BLaER1 (cell line): Measurements from ENCODE around the gene SLC28A1.

Source experiments
- H3K27ac ChIP-seq: shearing (Covaris generic); formaldehyde crosslinking; 2 replicates; pipeline ENCODE4 v1.8.1; 2022
- H3K27me3 ChIP-seq: shearing (Covaris generic); formaldehyde crosslinking; 2 replicates; pipeline ENCODE4 v1.8.1; 2022
- H3K36me3 ChIP-seq: shearing (Covaris generic); formaldehyde crosslinking; 2 replicates; pipeline ENCODE4 v1.8.1; 2022
- H3K4me1 ChIP-seq: shearing (Covaris generic); formaldehyde crosslinking; 2 replicates; pipeline ENCODE4 v1.8.1; 2022
- H3K4me2 ChIP-seq: shearing (Covaris generic); formaldehyde crosslinking; 2 replicates; pipeline ENCODE4 v1.8.1; 2022
- H3K4me3 ChIP-seq: shearing (Covaris generic); formaldehyde crosslinking; 2 replicates; pipeline ENCODE4 v1.8.1; 2022
- H3K9ac ChIP-seq: shearing (Covaris generic); formaldehyde crosslinking; 2 replicates; pipeline ENCODE4 v1.8.1; 2022
- H3K9me3 ChIP-seq: shearing (Covaris generic); formaldehyde crosslinking; 2 replicates; pipeline ENCODE4 v1.8.1; 2022
- H4K20me1 ChIP-seq: shearing (Covaris generic); formaldehyde crosslinking; 2 replicates; pipeline ENCODE4 v1.8.1; 2022
- Cebpa-rat ChIP-seq: shearing (Covaris generic); IDR thresholded peaks from 2 replicates; pipeline ENCODE4 v1.8.1; 2022

SLC28A1 gene

GRCh38 chr15:84975871-84976351 is 91.4 kb downstream of the SLC28A1 start:
- no peak overlapping the region for H3K9ac ChIP-seq
- peaks cover 8% of the 10 kb centered on the region; the same call in 1 of the 2 replicates for H3K4me1 ChIP-seq
- H3K4me2 ChIP-seq = no peak overlapping the region
- no peak overlapping the region for H3K4me3 ChIP-seq
- peaks cover 16% of the 10 kb centered on the region for H3K27me3 ChIP-seq
- no peaks in the 10 kb centered on the region for H3K9me3 ChIP-seq
- H3K27ac ChIP-seq = no peak overlapping the region
- H4K20me1 ChIP-seq = no peaks in the 10 kb centered on the region
- no peak for TF ChIP-seq Cebpa-rat
- no peaks in the 10 kb centered on the region for H3K36me3 ChIP-seq

GRCh38 chr15:84976746-84977345 is 92.4 kb downstream of the SLC28A1 start:
- Histone ChIP-seq H3K4me2 (no peak overlapping the region), H3K9me3 (no peaks in the 10 kb centered on the region), H3K27me3 (peaks cover 23% of the 10 kb centered on the region), H4K20me1 (peaks cover 5% of the 10 kb centered on the region), H3K36me3 (no peaks in the 10 kb centered on the region), H3K4me1 (peaks cover 12% of the 10 kb centered on the region), H3K9ac (no peak overlapping the region), H3K27ac (no peak overlapping the region), H3K4me3 (no peak overlapping the region)
- no peak for TF ChIP-seq Cebpa-rat

GRCh38 chr15:84979651-84980050 is 95.2 kb downstream of the SLC28A1 start:
- Histone ChIP-seq H3K27me3 (peaks cover 50% of the 10 kb centered on the region), H3K4me2 (peak overlapping the region; percentile 83), H3K36me3 (no peaks in the 10 kb centered on the region), H4K20me1 (peaks cover 33% of the 10 kb centered on the region), H3K27ac (no peak overlapping the region), H3K9me3 (no peaks in the 10 kb centered on the region), H3K9ac (no peak overlapping the region), H3K4me3 (peak overlapping the region; percentile 91; the same call in 1 of the 2 replicates), H3K4me1 (peaks cover 31% of the 10 kb centered on the region)
- no peak for TF ChIP-seq Cebpa-rat

- H3K4me3 ChIP-seq = peak overlapping the region; percentile 91
- no peaks in the 10 kb centered on the region for H3K36me3 ChIP-seq
- TF ChIP-seq Cebpa-rat = no peak
- H3K4me1 ChIP-seq = peaks cover 31% of the 10 kb centered on the region
- H3K4me2 ChIP-seq = peak overlapping the region; percentile 83
- H3K27me3 ChIP-seq = peaks cover 52% of the 10 kb centered on the region
- peaks cover 40% of the 10 kb centered on the region for H4K20me1 ChIP-seq
- H3K9ac ChIP-seq = peak overlapping the region; percentile 83
- peak overlapping the region; percentile 79 for H3K27ac ChIP-seq
- no peaks in the 10 kb centered on the region for H3K9me3 ChIP-seq
Measured at GRCh38 chr15:84980196-84981053, 96.0 kb downstream of the SLC28A1 start.

GRCh38 chr15:84981054-84981710 is 96.7 kb downstream of the SLC28A1 start:
- Histone ChIP-seq H3K4me3 (peak overlapping the region; percentile 91), H3K9me3 (no peaks in the 10 kb centered on the region), H3K27ac (peak overlapping the region; percentile 79), H3K4me2 (peak overlapping the region; percentile 83), H3K27me3 (peaks cover 52% of the 10 kb centered on the region), H3K36me3 (no peaks in the 10 kb centered on the region), H4K20me1 (peaks cover 48% of the 10 kb centered on the region), H3K9ac (peak overlapping the region; percentile 83), H3K4me1 (peaks cover 31% of the 10 kb centered on the region)
- TF ChIP-seq Cebpa-rat = no peak

GRCh38 chr15:84981711-84982300 is 97.3 kb downstream of the SLC28A1 start, which contains the start of gene PDE8A:
Gene PDE8A, plus strand, starts transcription at chr15:84981856. Its CDS starts 307 bp downstream, at chr15:84982163.
- peak within 1 kb of the TSS; percentile 83 for H3K9ac ChIP-seq
- H3K27me3 ChIP-seq = peaks cover 52% of the 10 kb centered on the region
- H4K20me1 ChIP-seq = peaks cover 49% of the 10 kb centered on the region
- no peaks in the 10 kb centered on the region for H3K9me3 ChIP-seq
- H3K4me1 ChIP-seq = peaks cover 31% of the 10 kb centered on the region
- peak within 1 kb of the TSS; percentile 79 for H3K27ac ChIP-seq
- H3K4me2 ChIP-seq = peak within 1 kb of the TSS; percentile 83
- no peak for TF ChIP-seq Cebpa-rat
- H3K4me3 ChIP-seq = peak within 1 kb of the TSS; percentile 91
- no peaks in the 10 kb centered on the region for H3K36me3 ChIP-seq

- Histone ChIP-seq H3K9me3 (no peaks in the 10 kb centered on the region), H3K27me3 (peaks cover 52% of the 10 kb centered on the region), H3K4me1 (peaks cover 31% of the 10 kb centered on the region), H3K4me2 (peak overlapping the region; percentile 83), H3K9ac (peak overlapping the region; percentile 83), H3K36me3 (no peaks in the 10 kb centered on the region), H3K27ac (peak overlapping the region; percentile 79), H3K4me3 (peak overlapping the region; percentile 91), H4K20me1 (peaks cover 49% of the 10 kb centered on the region)
- no peak for TF ChIP-seq Cebpa-rat
Measured at GRCh38 chr15:84982301-84982920, 97.9 kb downstream of the SLC28A1 start.

- Histone ChIP-seq H3K4me3 (no peak overlapping the region), H3K4me1 (peaks cover 38% of the 10 kb centered on the region), H3K9ac (no peak overlapping the region), H3K4me2 (peak overlapping the region; percentile 83), H3K27me3 (peaks cover 52% of the 10 kb centered on the region), H3K36me3 (no peaks in the 10 kb centered on the region), H3K9me3 (no peaks in the 10 kb centered on the region), H4K20me1 (peaks cover 49% of the 10 kb centered on the region), H3K27ac (no peak overlapping the region)
- TF ChIP-seq Cebpa-rat = no peak
Measured at GRCh38 chr15:84983294-84983693, 98.8 kb downstream of the SLC28A1 start.

GRCh38 chr15:84983711-84984110 is 99.2 kb downstream of the SLC28A1 start:
- peaks cover 42% of the 10 kb centered on the region for H3K4me1 ChIP-seq
- TF ChIP-seq Cebpa-rat = no peak
- no peak overlapping the region for H3K4me3 ChIP-seq
- peaks cover 49% of the 10 kb centered on the region for H4K20me1 ChIP-seq
- no peaks in the 10 kb centered on the region for H3K36me3 ChIP-seq
- no peak overlapping the region for H3K9ac ChIP-seq
- no peak overlapping the region for H3K27ac ChIP-seq
- peak overlapping the region; percentile 83; the same call in 1 of the 2 replicates for H3K4me2 ChIP-seq
- H3K9me3 ChIP-seq = no peaks in the 10 kb centered on the region
- H3K27me3 ChIP-seq = peaks cover 49% of the 10 kb centered on the region
